Measurements from ENCODE around the gene TWNK. TPM values are rescaled to one million over a fixed set of nuclear protein-coding genes. Genes with fewer than 3 reads are reported as not detected.

Gene TWNK
- total RNA-seq, 1 donor, result 2.0 TPM

DNA sequence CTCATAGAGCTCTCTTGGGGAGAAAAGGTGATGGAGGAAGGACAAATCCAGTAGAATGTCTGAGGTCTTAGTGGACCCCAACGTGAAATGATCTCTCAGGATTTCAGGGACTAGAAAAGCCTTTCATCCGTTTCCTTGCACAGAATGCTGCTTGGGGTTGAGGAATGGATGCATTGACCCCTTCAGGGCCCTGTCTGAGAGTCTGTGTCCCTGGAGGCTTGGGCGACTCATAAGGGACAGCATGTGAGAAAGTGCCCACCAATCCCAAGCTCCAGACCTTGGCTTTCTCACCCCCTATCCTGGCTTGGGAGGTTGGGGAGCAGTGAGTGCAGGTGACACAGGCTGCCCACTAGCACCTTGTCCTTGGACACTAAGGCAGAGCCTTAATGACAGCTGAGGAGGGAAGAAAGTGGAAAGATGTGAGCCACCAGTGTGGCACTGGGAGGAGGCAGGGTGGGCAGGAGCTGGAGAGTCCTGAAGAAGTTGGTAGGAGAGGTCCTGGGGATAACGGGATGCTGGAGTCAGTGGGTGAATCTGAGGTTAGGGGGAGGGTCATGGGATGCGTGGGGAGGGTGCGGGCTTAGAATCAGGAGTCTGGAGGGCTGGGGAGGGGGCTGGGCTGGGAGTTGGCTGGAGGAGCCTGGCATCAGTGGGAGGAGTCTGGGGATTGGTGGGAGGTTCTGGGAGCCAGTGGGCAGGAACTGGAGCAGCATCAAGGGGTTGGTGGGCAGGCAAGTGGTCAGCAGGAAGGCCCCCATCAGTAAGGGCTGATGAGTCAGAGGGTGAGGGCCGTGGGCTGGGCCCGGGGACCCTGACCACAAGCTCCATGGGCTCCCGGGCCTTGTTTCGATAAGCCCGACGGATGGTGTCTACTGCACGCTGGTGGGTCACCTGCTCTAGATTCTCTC is 20.8 kb downstream of the TWNK start:
- Histone ChIP-seq H3K27me3 (ENCODE audit: insufficient read depth, low read length) (no peaks in the 10 kb centered on the region), H3K4me3 (ENCODE audit: low read length) (no peak overlapping the region), H3K4me1 (ENCODE audit: insufficient read depth, low read length) (peaks cover 1% of the 10 kb centered on the region), H3K9me3 (ENCODE audit: low read depth, low read length) (no peaks in the 10 kb centered on the region)

DNA sequence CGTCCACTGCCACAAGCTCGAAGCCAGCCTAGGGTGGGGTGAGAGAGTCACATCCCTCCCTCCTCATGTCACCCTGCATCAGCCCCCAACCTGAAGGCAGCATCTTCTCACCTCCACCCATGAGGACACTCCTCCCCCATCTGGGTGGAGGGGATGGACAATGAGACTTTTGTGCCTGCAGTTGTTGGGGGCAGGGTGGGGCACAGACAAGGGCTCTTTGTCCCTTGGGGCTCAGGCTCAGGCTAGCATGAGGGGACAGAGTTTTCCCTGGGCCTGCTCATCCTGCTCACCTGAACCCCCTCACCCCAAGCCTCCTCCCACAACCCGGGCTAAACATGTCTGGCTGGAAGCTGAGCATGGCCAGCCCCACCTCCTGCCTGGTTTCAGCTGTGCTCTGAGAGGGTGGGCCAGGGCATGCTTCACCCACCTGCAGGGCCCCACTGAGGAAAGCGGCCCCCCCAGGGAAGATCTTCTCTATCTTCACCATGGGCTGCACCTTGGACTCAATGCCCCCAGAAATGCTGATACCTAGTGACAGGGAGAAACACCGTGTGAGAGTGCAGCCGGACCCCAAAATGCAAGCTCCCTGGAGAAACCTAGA is 21.6 kb downstream of the TWNK start:
- H3K4me1 ChIP-seq (ENCODE audit: insufficient read depth, low read length), result peaks cover 4% of the 10 kb centered on the region
- H3K27me3 ChIP-seq (ENCODE audit: insufficient read depth, low read length), result no peaks in the 10 kb centered on the region
- H3K9me3 ChIP-seq (ENCODE audit: low read depth, low read length), result no peaks in the 10 kb centered on the region
- H3K4me3 ChIP-seq (ENCODE audit: low read length), result no peak overlapping the region

DNA sequence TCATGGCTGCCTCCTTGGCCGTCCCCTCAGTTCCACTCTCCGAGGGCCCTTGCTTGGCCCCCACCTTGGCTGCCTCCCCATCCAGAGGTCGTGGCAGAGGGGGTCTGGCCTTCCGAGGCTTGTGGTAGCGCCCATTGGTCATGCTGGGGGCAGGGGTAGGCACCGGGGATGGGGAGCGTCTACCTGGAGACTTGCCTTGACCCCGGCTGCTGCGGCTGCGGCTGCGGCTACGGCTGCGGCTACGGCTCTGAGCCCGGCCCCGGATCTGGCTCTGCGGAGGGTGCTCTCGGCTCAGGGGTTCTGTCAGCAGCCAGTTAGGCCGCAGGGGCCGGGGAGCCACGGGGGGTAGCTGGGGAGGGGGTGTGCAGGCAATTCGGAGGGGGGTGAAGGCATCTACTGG is 23.0 kb downstream of the TWNK start:
- Histone ChIP-seq H3K27me3 (ENCODE audit: insufficient read depth, low read length) (no peaks in the 10 kb centered on the region), H3K4me1 (ENCODE audit: insufficient read depth, low read length) (peaks cover 4% of the 10 kb centered on the region), H3K9me3 (ENCODE audit: low read depth, low read length) (no peaks in the 10 kb centered on the region), H3K4me3 (ENCODE audit: low read length) (no peak overlapping the region)

DNA sequence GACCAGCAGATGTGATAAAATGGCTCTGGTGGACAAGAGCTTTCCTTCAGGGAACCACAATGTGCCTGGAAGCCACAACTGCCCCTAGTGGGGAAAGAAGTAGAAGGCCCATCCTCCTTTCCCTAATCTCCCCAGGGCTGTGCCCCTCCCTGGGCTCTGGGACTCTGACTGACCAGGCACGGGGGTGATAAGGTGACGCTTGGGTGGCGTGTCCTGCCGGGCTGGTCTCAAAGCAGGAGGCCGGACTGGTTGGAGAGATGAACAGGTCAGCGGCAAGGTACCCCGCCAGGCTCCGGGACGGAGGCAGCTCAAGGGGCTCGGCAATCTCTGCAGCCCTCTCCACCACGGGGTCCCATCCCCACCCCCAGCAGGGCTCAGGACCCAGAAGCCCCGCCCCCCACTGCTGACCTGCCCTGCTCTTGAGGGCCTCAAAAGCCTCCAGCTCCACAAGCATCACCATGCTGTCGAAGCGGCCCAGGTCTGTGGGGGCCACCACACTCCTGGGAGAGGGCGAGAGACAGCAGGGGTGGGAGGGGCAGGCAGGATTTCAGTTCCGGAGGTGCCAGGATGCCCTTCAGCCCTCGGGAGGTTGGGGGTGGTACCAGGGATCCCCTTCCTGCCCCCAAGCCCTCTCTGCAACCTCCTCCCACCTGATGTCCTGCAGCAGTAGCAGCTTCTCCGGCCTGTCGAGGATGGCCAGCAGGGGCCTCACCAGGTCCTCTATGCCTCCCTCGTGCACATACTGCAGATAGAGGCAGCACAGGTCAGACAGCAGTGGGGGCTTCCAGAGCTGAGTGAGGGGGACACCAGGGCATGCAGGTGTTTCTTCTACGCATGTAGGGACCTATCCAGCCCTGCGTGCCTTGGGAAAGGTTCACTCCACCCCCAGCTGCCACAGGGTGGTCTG is 24.4 kb downstream of the TWNK start:
- H3K4me3 ChIP-seq (ENCODE audit: low read length), result no peak overlapping the region
- H3K4me1 ChIP-seq (ENCODE audit: insufficient read depth, low read length), result peaks cover 4% of the 10 kb centered on the region
- no peaks in the 10 kb centered on the region for H3K9me3 ChIP-seq (ENCODE audit: low read depth, low read length)
- peaks cover 2% of the 10 kb centered on the region for H3K27me3 ChIP-seq (ENCODE audit: insufficient read depth, low read length)

DNA sequence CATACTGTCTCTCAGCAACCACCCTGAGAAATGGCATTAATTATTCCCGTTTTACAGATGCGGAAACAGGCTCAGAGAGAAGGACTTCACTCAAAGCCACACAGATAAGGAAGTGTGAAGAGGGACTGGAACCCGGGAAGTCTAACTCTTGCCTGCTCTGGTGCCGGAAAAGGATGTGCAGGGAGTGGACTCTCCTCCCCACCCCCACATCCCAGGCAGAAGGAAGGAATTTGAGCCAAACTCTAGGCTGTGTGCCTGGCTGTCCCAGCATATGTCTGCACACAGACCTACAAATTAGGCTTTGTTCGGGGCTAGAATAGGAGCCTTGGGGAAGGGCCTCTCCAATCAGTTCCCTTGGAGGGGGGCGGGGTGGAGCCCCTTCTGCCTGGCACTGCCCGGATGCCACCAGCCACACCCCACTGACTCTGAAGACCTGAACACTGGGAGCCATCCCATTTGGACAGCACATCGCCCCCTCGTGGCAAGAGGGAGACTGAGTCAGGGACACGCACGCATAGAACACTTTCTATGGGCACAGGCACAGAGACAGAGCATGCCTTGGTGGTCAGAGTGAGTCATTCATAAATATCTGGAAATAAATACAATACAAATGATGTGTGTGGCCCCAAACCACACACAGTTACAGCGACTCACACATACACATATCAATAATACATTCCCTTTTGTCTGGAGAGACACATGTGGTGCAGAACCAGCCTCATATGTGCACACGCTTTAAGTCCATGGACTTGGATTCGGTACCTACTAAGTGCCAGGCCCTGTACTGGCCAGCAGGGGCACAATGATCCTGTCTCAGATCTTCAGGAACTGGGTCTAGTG is 25.4 kb downstream of the TWNK start:
- H3K4me3 ChIP-seq (ENCODE audit: low read length), result no peak overlapping the region
- H3K4me1 ChIP-seq (ENCODE audit: insufficient read depth, low read length), result peaks cover 4% of the 10 kb centered on the region
- peaks cover 6% of the 10 kb centered on the region for H3K27me3 ChIP-seq (ENCODE audit: insufficient read depth, low read length)
- no peaks in the 10 kb centered on the region for H3K9me3 ChIP-seq (ENCODE audit: low read depth, low read length)

DNA sequence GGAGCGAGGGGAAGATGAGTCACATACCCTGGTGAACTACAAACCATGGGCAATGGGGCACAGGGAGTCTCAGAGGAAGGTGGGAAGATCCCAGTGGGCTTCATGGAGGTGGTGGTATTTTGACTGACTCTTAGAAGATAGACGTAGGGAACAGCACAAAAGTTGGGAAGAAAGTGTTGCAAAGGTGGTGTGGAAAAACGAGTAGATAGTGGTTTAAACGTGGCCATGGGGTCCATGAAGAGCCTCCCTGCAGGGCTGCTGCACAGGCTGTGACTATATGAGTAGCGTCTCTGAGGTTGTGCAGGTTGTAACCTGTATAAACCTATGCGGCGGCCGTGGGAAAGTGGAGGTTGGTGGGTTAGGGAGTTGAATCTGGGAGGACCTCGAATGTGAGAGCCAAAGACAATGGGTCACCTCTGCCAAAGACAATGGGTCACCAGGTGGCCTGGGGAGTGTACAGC is 26.1 kb downstream of the TWNK start:
- no peaks in the 10 kb centered on the region for H3K9me3 ChIP-seq (ENCODE audit: low read depth, low read length)
- H3K27me3 ChIP-seq (ENCODE audit: insufficient read depth, low read length), result peaks cover 11% of the 10 kb centered on the region
- H3K4me1 ChIP-seq (ENCODE audit: insufficient read depth, low read length), result peaks cover 10% of the 10 kb centered on the region
- H3K4me3 ChIP-seq (ENCODE audit: low read length), result no peak overlapping the region

DNA sequence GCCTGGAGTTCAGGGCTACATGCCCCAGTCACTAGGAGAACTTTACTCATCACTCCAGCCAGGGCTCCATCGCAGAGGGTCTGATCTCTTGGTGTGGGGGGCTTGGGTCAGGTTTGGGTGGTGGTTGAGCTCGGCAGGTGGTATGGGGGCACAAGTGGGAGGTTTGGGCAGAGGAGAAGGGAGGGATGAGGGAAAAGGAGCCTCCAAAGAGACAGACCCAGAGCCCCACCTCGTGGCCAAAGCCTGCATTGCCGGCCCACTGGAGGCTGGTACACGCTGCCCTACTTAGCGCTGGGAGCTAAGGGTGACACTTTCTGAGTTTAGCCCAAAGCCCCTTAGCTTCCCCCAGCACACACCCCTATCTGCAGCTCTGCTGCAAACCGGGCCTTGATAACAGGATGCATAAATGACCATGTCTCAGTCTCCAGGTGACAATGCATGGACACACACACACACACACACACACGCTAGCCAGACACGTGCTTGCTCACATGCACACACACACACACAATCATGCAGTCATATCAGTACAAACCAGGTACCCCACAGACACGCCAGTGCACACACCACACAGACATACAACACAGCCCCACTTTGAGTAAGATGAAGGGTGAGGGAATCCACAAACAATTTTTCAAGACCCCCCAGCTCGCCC is 27.0 kb downstream of the TWNK start:
- Histone ChIP-seq H3K4me1 (ENCODE audit: insufficient read depth, low read length) (peaks cover 19% of the 10 kb centered on the region), H3K4me3 (ENCODE audit: low read length) (no peak overlapping the region), H3K27me3 (ENCODE audit: insufficient read depth, low read length) (peaks cover 17% of the 10 kb centered on the region), H3K9me3 (ENCODE audit: low read depth, low read length) (no peaks in the 10 kb centered on the region)

DNA sequence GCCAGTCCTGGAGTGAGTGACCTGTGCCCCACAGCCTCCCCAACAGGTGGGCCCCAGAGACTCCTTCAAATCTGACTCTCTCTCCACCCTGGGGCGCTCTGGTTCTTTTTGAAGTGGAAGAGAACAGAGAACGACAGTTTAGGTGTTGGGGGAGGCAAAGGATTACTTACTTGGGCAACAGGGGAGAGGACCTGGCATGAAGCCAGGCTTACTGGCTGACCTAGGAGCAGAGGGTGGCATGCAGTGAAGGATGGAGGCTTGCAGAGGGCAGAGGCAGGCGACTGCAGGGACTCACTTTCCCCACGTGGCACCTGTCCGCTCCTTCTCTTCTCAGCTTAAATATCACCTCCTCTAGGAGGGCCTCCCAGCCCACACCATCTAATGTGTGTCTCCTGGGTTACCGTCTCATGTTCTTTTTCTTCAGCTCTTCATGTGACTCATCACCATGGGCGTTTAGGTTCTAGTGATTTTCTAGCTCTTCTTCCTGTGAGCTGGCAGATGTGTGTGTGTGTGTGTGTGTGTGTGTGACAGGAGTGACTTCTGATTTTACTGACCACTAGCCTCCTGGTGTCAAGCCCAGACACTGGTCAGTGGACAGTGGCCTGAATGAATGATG is 27.7 kb downstream of the TWNK start:
- Histone ChIP-seq H3K4me3 (ENCODE audit: low read length) (no peak overlapping the region), H3K9me3 (ENCODE audit: low read depth, low read length) (no peaks in the 10 kb centered on the region), H3K4me1 (ENCODE audit: insufficient read depth, low read length) (peaks cover 20% of the 10 kb centered on the region), H3K27me3 (ENCODE audit: insufficient read depth, low read length) (peaks cover 17% of the 10 kb centered on the region)

DNA sequence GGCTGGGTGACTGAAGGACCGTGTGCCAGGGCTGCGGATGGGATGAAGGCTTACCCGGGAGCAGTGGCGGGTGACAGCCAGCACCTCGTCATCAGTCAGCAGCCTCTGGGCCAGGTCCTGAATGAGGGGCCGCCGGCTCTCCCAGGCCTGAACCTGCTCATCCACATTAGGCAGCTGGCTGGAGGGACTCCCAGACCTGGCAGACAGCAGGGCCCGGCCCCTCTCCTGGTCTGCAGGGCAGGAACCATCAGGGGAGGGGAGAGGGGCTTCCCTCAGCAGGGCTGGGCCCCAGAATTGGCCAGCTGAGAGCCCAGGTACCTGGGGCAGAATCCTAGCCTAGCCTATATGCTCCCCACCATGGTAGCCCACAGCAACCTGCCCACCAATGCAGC is 28.2 kb downstream of the TWNK start:
- Histone ChIP-seq H3K4me3 (ENCODE audit: low read length) (no peak overlapping the region), H3K27me3 (ENCODE audit: insufficient read depth, low read length) (peaks cover 17% of the 10 kb centered on the region), H3K9me3 (ENCODE audit: low read depth, low read length) (no peaks in the 10 kb centered on the region), H3K4me1 (ENCODE audit: insufficient read depth, low read length) (peaks cover 20% of the 10 kb centered on the region)

DNA sequence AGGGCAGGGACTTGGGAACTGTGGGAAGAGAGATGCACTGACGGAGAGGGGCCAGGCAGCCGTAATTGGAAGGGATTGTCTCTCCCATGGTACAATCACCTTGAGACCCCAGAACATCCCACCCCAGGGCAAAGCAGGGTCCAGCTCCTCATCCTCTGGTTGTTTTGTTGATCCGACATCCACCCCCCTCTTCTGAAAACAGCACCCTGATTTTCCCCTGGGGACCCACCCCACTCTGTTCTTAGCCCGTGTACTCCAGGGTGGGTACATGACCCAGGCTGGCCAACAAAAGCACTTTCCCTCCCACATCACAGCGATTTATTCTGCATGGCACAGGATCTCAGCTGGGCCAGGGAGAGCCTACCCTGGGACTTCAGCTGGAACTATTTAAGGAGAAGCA is 29.5 kb downstream of the TWNK start:
- Histone ChIP-seq H3K4me3 (ENCODE audit: low read length) (no peak overlapping the region), H3K9me3 (ENCODE audit: low read depth, low read length) (no peaks in the 10 kb centered on the region), H3K4me1 (ENCODE audit: insufficient read depth, low read length) (peaks cover 20% of the 10 kb centered on the region), H3K27me3 (ENCODE audit: insufficient read depth, low read length) (peaks cover 17% of the 10 kb centered on the region)

DNA sequence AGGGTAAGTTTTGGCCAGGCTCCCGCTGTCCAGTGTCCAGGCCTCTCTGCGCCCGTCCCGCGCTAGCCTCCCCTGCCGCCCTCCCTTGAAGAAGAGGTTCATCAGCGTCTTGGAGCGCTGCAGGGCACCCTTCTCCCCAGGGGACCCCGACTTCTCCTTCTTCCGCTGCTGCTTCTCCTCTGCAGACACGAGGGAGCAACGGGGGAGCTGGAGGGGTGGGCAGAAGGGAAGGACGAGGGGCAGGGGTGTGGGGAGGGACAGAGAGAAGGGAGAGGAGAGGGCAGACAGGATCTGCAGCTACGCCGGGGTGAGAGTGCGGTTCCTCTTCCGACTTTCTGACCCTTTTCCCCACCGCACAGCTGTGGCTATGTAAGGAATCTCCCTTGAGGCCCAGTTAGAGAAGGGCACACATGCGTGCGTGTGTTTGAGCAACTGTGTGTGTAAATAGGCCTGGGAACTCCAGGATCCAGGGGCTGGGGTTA is 30.8 kb downstream of the TWNK start:
- H3K4me3 ChIP-seq (ENCODE audit: low read length), result no peak overlapping the region
- H3K4me1 ChIP-seq (ENCODE audit: insufficient read depth, low read length), result peaks cover 19% of the 10 kb centered on the region
- peaks cover 17% of the 10 kb centered on the region for H3K27me3 ChIP-seq (ENCODE audit: insufficient read depth, low read length)
- H3K9me3 ChIP-seq (ENCODE audit: low read depth, low read length), result no peaks in the 10 kb centered on the region

DNA sequence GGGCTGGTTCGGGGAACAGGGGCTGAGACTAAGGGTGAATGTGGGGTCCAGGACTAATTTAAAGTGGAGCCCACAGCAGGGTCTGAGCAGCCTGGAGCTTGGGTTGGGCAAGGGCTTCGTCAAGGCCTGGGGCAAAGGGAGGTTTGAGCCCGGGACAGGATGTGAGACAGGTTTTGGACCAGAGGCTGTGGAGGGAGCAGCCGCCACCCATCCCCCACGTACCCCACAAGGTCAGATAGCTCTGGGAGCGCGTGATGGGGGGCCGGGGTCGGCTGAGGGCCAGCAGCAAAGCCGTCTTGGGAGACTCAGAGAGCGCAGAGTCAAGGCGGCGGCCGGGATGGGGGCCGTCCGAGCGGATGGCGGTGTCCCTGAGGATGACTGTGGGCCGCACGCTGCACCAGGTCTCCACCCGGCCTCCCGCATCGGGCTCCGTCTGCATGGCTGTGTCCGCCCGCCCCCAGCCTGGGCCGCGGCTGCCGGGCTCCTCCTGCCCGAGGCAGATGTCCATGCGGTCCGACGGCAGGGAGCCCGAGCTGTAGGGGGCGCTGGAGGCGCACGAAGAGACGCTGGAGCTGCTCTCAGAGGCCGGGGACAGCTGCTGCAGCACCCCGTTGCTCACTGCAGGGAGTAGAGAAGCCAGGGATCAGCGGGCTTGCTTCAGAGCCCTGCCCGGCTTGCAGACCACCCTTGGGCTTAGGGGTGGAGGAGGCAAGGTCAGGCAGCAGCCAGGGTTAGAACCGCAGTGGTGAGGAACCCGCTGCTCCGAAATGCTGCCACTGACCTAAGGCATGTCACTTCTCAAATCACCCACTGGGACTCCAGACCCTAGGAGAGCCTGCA is 31.5 kb downstream of the TWNK start:
- no peak overlapping the region for H3K4me3 ChIP-seq (ENCODE audit: low read length)
- H3K27me3 ChIP-seq (ENCODE audit: insufficient read depth, low read length), result peaks cover 17% of the 10 kb centered on the region
- no peaks in the 10 kb centered on the region for H3K9me3 ChIP-seq (ENCODE audit: low read depth, low read length)
- peaks cover 17% of the 10 kb centered on the region for H3K4me1 ChIP-seq (ENCODE audit: insufficient read depth, low read length)

DNA sequence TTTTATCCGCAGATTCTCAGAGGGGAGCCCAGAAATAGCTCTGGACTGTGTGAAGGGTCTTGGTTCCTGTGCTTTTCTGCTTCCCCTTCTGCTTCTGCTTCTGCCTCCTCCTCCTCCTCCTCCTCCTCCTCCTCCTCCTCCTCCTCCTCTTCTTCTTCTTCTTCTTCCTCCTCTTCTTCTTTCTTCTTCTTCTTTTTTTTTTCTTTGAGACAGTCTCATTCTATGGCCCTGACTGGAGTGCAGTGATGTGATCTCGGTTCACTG is 32.0 kb downstream of the TWNK start:
- Histone ChIP-seq H3K4me3 (ENCODE audit: low read length) (no peak overlapping the region), H3K4me1 (ENCODE audit: insufficient read depth, low read length) (peaks cover 17% of the 10 kb centered on the region), H3K27me3 (ENCODE audit: insufficient read depth, low read length) (peaks cover 17% of the 10 kb centered on the region), H3K9me3 (ENCODE audit: low read depth, low read length) (no peaks in the 10 kb centered on the region)

All from mononuclear cell (primary cell).